Measurements from ENCODE around the gene OR1I1. TPM values are rescaled to one million over a fixed set of nuclear protein-coding genes. Genes with fewer than 3 reads are reported as not detected.

OR1I1 gene
- polyA plus RNA-seq, 3 donors, result not detected

DNA sequence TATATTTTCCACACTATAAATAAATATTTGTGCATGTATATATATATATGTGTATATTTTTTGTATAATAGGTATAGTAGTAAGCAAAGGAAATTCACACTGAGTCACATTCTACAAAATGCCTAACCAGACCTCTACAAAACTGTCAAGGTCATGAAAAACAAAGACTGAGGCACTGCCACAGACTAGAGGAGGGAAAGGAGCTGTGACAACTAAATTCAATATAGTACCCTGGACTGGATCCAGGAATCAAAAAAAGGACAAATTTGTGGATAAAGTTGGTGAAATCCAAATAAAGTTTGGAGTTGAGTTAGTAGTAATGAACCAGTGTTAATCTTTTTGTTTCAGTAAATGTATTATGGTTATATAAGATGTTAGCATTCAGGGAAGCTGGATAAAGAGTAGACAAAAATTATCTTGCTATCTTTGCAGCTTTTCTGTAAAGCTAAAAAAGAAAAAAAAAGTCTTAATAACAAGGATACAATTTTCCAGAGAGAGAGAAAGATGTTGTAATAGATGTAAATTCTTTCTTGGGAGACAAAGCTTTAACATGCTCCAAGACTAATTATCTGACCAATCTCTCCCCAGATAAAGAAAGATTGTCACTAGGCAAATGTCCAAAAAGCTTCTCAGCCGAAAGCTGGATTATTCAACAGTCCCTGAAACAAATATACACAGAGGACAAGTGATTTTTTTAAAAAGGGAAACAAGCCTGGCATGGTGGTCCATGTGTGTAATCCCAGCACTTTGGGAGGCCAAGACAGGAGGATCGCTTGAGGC is 44.3 kb downstream of the OR1I1 start:
- H3K4me1 ChIP-seq (ENCODE audit: control insufficient read depth in 1 of 2, insufficient read depth in 2 of 2, low read length in 2 of 2), result peaks cover 13% of the 10 kb centered on the region in 2 donors
- Mint-ChIP-seq H3K4me1 (peaks cover 11% of the 10 kb centered on the region), H3K36me3 (peaks cover 6 to 17% of the 10 kb centered on the region in 2 donors), H3K4me3 (no peak overlapping the region), H3K27ac (peak overlapping the region in 1 of 7 donors; percentile 99), H3K27me3 (ENCODE audit: low read depth in 3 of 3) (peaks cover 0 to 4% (median 2%) of the 10 kb centered on the region in 3 donors), H3K9me3 (no peaks in the 10 kb centered on the region)
- H3K9ac ChIP-seq (ENCODE audit: insufficient read depth, low read length, poor library complexity, severe bottlenecking), result peak overlapping the region; percentile 78
- H3K36me3 ChIP-seq (replicated peaks in 1 of 2; ENCODE audit: control insufficient read depth in 1 of 2, insufficient read depth in 2 of 2, low read length in 2 of 2), result peaks cover 3 to 12% of the 10 kb centered on the region in 2 donors
- H3K9me3 ChIP-seq (replicated peaks in 1 of 2; ENCODE audit: control insufficient read depth in 1 of 2, insufficient read depth in 1 of 2, low read length in 2 of 2), result no peaks in the 10 kb centered on the region
- peak overlapping the region; percentile 9 to 99 (median 80) for H3K4me3 ChIP-seq (replicated peaks in 1 of 3; ENCODE audit: low read depth in 2 of 3, low read length in 3 of 3)
- H2AFZ ChIP-seq (ENCODE audit: insufficient read depth, low read depth, low read length, poor library complexity, severe bottlenecking), result peak overlapping the region; percentile 46
- 100% methylated on average over 1 of the region's 2 CpGs for WGBS (ENCODE audit: insufficient coverage)
- no peak for DNase-seq
- H3K4me2 ChIP-seq (replicated peaks; ENCODE audit: extremely low read depth, low read length, poor library complexity, severe bottlenecking), result peak overlapping the region; percentile 98
- no peaks in the 10 kb centered on the region for H3K27me3 ChIP-seq (ENCODE audit: control insufficient read depth in 2 of 2, insufficient read depth in 2 of 2, low read length in 2 of 2)
- H4K20me1 ChIP-seq (ENCODE audit: insufficient read depth, low read length), result no peaks in the 10 kb centered on the region
- TF ChIP-seq, protein P1, sequence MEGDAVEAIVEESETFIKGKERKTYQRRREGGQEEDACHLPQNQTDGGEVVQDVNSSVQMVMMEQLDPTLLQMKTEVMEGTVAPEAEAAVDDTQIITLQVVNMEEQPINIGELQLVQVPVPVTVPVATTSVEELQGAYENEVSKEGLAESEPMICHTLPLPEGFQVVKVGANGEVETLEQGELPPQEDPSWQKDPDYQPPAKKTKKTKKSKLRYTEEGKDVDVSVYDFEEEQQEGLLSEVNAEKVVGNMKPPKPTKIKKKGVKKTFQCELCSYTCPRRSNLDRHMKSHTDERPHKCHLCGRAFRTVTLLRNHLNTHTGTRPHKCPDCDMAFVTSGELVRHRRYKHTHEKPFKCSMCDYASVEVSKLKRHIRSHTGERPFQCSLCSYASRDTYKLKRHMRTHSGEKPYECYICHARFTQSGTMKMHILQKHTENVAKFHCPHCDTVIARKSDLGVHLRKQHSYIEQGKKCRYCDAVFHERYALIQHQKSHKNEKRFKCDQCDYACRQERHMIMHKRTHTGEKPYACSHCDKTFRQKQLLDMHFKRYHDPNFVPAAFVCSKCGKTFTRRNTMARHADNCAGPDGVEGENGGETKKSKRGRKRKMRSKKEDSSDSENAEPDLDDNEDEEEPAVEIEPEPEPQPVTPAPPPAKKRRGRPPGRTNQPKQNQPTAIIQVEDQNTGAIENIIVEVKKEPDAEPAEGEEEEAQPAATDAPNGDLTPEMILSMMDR (IDR thresholded peaks at IDR 0.05), result no peak
- peaks cover 17% of the 10 kb centered on the region for H3K79me2 ChIP-seq (ENCODE audit: insufficient read depth, low read length)
- intact Hi-C loops (cut with micrococcal nuclease), result loop anchor here in 1 of 2 donors (10.0 kb wide), 1 partner anchor 248 kb away; the partner anchor contains the start of gene AKAP8
- H3K27ac ChIP-seq (ENCODE audit: low read depth in 1 of 2, low read length in 2 of 2), result no peak overlapping the region

DNA sequence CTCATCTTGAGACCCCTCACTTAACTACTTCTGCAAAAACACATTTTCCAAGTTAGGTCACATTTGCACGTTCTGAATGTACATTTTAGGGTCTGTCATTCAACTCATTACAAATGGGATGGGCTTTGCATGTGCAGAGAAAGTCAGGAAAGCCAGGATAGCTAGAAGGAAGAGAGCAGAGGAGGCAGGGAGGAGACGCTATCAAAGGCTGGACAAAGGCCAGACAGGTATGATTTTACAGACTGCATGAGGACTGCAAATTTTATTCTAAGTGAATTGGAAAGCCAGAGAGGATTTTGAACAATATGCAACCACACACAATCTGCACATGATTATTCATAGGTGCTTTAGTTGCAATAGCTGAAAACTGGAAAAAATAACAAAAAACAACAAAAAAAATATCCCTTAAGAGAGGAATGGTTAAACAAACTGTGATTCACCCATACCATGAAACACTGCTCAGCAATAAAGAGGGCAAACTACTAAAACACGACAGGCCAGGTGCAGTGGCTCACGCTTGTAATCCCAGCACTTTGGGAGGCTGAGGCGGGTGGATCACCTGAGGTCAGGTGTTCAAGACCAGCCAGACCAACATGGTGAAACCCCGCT is 46.3 kb downstream of the OR1I1 start:
- no peaks in the 10 kb centered on the region for H3K9me3 ChIP-seq (replicated peaks in 1 of 2; ENCODE audit: control insufficient read depth in 1 of 2, insufficient read depth in 1 of 2, low read length in 2 of 2)
- no peak overlapping the region for H3K27ac ChIP-seq (ENCODE audit: low read depth in 1 of 2, low read length in 2 of 2)
- H3K4me1 Mint-ChIP-seq, result peaks cover 11% of the 10 kb centered on the region
- H3K4me1 ChIP-seq (ENCODE audit: control insufficient read depth in 1 of 2, insufficient read depth in 2 of 2, low read length in 2 of 2), result peaks cover 13% of the 10 kb centered on the region in 2 donors
- H3K9me3 Mint-ChIP-seq, result no peaks in the 10 kb centered on the region
- no peaks in the 10 kb centered on the region for H3K27me3 ChIP-seq (ENCODE audit: control insufficient read depth in 2 of 2, insufficient read depth in 2 of 2, low read length in 2 of 2)
- H3K4me2 ChIP-seq (replicated peaks; ENCODE audit: extremely low read depth, low read length, poor library complexity, severe bottlenecking), result no peak overlapping the region
- no peaks in the 10 kb centered on the region for H4K20me1 ChIP-seq (ENCODE audit: insufficient read depth, low read length)
- TF ChIP-seq, protein P1 (IDR thresholded peaks at IDR 0.05), result no peak
- no peaks in the 10 kb centered on the region for H3K36me3 ChIP-seq (replicated peaks in 1 of 2; ENCODE audit: control insufficient read depth in 1 of 2, insufficient read depth in 2 of 2, low read length in 2 of 2)
- H3K4me3 Mint-ChIP-seq, result no peak overlapping the region
- H3K79me2 ChIP-seq (ENCODE audit: insufficient read depth, low read length), result peaks cover 17% of the 10 kb centered on the region
- H2AFZ ChIP-seq (ENCODE audit: insufficient read depth, low read depth, low read length, poor library complexity, severe bottlenecking), result no peak overlapping the region
- WGBS (ENCODE audit: insufficient coverage), result 86% methylated on average over 1 of the region's 6 CpGs
- H3K27me3 Mint-ChIP-seq (ENCODE audit: low read depth in 3 of 3), result peaks cover 2 to 8% (median 6%) of the 10 kb centered on the region in 3 donors
- H3K4me3 ChIP-seq (replicated peaks in 1 of 3; ENCODE audit: low read depth in 2 of 3, low read length in 3 of 3), result no peak overlapping the region
- no peak overlapping the region for H3K9ac ChIP-seq (ENCODE audit: insufficient read depth, low read length, poor library complexity, severe bottlenecking)
- no peak for DNase-seq
- H3K27ac Mint-ChIP-seq, result no peak overlapping the region
- intact Hi-C loops (cut with micrococcal nuclease), result loop anchor here in 1 of 2 donors (10.0 kb wide), 1 partner anchor 247 kb away; the partner anchor contains the start of gene AKAP8
- peaks cover 0 to under 1% of the 10 kb centered on the region in 2 donors for H3K36me3 Mint-ChIP-seq

Data from CD14-positive monocyte (primary cell).